GM18505 (cell line): ENCODE measurements around the gene KLF11.
A peak's percentile ranks its signal among the peaks of the same experiment; 100 is the strongest.

ENCODE experiments used
- ATAC-seq: cut with Tn5 transposase; IDR thresholded peaks from one replicate; pipeline ENCODE4 v1.9.1; 2021; ENCODE audit not compliant: unreplicated experiment
- POLR2A ChIP-seq: IDR thresholded peaks from 4 replicates; pipeline ENCODE4 v1.6.1; 2011; ENCODE audit warnings: borderline replicate concordance; ENCODE audit not compliant: insufficient read depth, insufficient read length; ENCODE audit errors: extremely low read depth

The KLF11 gene

GRCh38 chr2:10035633-10036032 is 7.7 kb upstream of the KLF11 start:
- TF ChIP-seq POLR2A, result no peak
- ATAC-seq, result no peak

DNA sequence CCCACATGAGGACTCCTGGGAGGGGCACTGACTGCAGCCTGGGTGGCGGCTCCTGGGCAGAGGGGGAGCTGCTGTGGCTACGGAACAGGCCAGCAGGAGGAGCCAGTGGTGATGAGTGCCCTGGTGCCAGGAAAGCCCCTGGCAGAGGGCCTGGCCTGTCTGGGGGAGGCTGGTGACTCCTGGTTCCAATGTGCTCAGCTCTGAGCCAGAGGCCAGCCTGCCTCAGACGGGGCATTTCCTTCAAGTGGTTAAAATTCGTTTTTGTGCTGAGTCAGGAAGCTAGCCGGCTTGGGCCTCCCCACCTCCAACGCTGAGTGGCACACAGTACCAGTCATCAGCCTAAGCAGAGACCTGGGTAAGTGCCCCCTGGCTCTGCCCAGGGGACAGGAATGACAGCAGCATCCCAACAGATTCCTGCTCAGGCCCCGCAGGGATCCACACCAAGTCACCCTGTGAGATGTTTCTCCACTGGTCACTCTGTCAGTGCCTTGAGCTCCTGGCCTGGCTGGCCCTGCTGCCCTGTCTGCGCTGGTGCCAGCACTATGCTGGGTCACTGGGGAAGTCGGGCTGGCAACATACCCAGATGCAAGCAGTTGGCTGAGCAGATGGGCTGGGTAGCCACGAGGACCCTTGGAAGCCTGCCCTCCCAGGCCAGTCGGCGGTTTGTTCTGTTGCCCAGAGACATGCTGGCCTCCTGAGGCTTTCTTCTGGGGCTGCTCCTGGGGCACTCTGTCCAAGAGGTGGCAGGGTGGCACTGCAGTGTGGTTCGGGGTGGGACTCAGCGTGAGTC is 7.1 kb upstream of the KLF11 start:
- no peak for TF ChIP-seq POLR2A
- no peak for ATAC-seq

DNA sequence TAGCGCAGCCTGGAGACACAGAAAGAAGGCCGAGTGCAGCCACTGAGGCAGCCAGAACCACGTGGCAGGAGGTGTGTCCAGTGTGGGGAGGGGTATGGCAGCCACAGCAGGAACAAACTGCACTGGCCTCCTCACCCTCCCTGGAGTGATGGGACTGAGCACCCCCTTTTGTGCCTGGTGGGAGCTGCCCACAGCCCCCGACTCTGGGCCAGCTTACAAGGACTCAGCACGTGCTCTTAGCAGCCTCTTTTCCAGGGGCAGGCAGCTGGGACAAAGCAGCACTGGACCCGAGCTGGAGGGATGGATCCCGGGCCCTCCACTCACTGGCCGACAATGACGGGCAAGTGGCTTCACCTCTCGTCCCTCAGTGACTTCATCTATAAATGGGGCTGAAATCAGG is 5.2 kb upstream of the KLF11 start:
- TF ChIP-seq POLR2A, result no peak
- no peak for ATAC-seq

DNA sequence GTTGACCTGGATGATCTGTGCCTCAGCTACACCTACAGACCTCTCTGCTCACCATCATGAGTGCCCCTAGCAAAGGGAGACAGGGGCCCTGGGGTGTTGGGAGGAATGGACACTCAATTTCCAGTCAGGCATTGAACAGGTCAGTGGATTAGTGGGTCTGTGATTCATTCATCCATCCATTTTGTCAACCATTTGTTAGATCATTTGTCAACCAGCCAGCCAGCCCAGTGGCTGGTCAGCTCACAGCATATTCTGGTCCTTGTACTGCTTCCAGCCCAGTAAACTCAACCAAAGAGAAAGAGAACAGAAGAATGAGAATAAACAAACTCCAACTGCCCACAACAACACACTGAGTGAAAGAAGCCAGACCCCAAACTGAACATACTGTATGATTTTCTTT is 4.6 kb upstream of the KLF11 start:
- ATAC-seq, result no peak
- no peak for TF ChIP-seq POLR2A

GRCh38 chr2:10039658-10040410 is 3.5 kb upstream of the KLF11 start:
- ATAC-seq, result no peak
- TF ChIP-seq POLR2A, result no peak

GRCh38 chr2:10041711-10042110 is 1.6 kb upstream of the KLF11 start:
- ATAC-seq, result no peak

DNA sequence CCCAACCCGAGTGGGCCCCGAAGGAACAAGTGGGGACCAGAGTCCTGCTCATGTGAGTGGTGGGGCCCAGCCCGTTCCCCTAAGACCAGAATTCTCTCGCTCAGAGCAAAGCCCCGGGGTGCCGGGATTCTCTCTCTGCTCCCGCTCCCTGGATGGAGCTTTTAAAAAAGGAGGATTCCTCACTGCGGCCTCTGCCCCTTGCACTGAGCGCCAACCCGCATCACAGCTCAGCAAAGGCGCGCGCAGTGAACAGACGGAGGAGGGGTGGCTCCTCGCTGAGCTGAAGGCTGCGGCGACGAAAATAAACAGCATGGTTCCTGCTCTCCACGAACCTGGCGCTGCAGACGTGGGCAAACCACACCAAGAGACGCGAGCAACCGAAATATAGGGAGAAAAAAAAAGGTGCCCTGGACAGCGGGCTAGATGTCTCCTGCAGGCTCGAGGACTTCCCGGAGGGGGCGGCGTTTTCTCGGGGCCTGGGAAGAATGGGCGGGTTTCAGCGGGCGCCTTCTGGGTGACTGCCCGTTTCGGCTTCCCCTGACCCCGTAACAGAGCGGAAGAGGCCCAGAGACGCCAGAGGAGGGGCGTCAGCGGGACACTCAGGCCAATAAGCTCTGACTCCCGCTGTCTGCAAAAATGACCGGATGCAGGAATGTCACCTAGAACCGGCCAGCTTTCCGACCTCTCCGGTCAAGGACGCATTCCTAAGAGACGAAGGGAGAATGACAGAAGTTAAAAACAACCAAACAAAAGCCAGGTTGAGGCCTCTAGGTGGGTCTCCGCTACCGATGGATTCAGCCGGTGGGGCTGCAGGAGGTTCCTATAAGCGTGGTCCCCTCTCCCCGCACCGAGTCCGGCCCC is 819 bp upstream of the KLF11 start:
- no peak for ATAC-seq

More at GRCh38 chr2:10041711-10042110, 1.6 kb upstream of the KLF11 start:
- no peak for TF ChIP-seq POLR2A

GRCh38 chr2:10043906-10044601 is 704 bp downstream of the KLF11 start:
- peak; percentile 52 for ATAC-seq
- no peak for TF ChIP-seq POLR2A

More for the DNA sequence above, 819 bp upstream of the KLF11 start:
- TF ChIP-seq POLR2A, result no peak

DNA sequence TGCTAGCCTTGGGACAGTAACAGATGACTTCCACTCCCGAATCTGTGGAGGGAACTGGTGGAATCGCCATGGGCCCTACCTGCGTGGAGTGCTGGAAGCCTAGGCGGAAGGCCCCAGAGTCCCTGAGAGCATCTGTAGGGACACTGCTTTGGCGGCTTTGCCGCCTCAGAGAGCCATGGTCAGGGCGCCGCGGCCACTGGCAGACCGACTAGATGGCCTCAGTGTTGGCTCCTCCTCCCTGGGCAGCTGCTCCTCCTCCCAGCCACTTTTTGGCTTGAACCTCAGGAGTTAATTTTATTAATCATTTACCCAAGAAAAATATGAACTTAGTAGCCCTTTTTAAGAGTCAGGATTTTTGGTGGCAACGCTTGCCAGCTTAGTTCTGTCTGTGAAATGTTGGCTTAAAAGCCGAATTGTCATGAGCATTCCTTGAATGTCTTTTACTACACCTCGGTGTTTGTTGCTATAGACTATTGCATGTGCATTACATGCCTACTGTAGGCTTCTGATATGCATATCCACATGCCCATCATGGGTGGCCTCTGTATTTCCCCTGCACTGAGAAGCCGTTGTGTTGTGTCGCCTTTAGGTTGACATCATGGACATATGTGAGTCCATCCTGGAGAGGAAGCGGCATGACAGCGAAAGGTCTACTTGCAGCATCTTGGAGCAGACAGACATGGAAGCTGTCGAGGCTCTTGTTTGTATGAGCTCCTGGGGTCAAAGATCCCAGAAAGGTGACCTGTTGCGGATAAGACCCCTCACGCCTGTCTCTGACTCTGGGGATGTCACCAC is 2.4 kb downstream of the KLF11 start:
- no peak for TF ChIP-seq POLR2A

GRCh38 chr2:10046931-10047330 is 3.6 kb downstream of the KLF11 start:
- no peak for TF ChIP-seq POLR2A
- ATAC-seq, result no peak

More for the DNA sequence above, 2.4 kb downstream of the KLF11 start:
- no peak for ATAC-seq

DNA sequence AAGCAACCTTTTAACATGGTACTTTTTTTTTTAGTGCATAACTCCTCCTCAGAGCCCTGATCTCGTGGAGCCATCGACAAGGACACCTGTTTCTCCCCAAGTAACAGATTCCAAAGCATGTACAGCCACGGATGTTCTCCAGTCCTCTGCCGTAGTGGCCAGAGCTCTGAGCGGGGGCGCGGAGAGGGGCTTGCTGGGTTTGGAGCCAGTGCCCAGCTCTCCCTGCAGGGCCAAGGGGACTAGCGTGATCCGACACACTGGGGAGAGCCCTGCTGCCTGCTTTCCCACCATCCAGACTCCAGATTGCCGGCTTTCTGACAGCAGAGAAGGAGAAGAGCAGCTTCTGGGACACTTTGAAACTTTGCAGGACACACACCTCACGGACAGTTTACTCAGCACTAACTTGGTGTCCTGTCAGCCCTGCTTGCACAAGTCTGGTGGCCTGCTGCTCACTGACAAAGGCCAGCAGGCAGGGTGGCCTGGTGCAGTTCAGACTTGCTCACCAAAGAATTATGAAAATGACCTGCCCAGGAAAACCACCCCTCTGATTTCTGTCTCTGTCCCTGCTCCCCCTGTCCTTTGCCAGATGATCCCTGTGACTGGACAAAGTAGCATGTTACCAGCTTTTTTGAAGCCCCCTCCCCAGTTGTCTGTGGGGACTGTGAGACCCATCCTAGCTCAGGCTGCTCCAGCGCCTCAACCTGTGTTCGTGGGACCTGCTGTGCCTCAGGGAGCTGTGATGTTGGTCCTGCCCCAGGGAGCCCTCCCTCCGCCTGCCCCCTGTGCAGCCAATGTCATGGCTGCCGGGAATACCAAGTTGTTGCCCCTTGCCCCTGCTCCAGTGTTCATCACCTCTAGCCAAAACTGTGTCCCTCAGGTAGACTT is 4.5 kb downstream of the KLF11 start:
- TF ChIP-seq POLR2A, result no peak
- no peak for ATAC-seq
